Endometrium (tissue), 2 donors: ENCODE results near the gene FGF13.

Source experiments
- FAIRE-seq: peaks from 2 replicates; lab custom pipeline; 2012; peaks lifted over from hg19 to GRCh38; lab: Jason Lieb, UNC
- donor health status: control.
- donor health status: control.

Gene FGF13

DNA sequence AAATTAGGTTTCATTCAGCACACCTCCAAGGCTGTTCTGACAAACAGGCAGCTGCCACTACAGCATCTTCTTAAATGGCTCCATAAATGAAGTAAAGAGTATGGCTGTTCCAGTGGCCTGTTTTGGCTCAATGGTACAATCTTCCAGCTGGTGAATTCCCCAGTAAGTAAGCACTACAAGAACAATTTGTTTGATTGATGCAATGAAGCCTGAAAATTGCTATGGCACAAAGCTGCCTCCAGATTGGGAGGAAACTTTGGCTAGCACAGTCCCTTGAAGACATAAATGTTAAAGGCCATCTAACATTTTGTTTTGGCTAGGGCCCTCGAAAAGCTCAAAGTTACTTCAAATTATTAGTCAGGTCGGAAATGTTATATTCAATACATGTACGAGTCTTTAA lies 47.5 kb downstream of the FGF13 start:
- FAIRE-seq = no peak

DNA sequence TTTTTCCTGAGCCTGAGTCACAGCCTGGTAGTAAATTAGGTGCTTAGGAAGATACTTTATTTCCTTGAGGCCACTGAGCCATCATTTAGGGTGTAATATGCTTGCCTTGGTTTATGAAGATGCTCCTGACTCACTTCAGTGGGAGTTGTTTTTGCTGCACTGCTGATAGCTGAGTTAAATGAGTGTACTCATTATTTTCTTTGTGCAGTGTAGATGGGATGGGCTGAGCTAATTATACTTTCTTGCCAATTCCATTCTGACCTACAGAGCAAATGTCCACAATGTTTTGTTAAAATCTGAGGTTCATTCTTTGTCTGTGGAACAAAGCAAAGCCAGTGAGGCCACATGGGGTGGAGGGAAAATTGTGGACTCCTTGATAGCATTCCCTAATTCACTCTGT lies 60.0 kb downstream of the FGF13 start:
- FAIRE-seq = no peak

DNA sequence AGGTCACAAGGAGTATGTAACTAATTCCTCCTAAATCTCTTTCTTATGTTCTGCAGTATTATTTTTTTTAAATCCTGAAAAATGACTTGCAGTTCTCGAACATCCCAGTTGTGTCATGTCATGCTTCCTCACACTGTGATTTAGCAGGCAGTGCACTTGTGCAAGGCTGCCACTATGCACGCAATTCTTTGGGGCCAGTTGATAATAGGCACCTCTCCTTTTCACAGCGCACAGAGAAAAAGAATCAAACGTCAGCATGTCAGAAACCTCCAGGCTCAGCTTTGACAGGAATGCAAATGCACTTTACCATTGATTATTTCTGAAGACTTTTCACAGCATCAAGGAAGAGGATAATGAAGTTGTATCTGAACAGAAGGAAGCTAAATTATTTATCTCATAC lies 62.9 kb downstream of the FGF13 start:
- no peak for FAIRE-seq

DNA sequence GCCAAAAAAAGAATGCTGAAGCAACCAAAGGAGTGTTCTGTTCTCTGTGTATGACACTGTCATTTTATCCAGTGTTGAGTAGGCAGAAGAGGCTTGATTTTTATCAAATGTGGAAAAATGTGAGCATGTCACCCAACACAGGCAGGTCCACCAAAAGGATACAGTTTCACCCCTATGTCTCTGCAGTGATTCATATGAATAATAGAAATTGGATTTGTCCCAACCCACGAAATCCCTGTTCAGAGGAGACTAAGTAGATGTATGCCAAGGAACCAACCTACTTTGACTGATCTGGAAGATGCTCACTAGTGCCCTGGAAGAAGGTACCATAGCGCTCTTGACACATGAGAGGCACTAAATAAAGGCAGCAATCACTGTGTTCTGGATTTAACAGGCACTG lies 72.5 kb downstream of the FGF13 start:
- no peak for FAIRE-seq
